Measurements from ENCODE around the gene HCK.

GRCh38 chr20:32027643-32028042 lies 24.4 kb upstream of the HCK start:
- TF ChIP-seq YY1 (IDR thresholded peaks at IDR 0.05; ENCODE audit: insufficient read depth, insufficient read length): no peak
- TF ChIP-seq ZNF274 (IDR thresholded peaks at IDR 0.05; ENCODE audit: low read depth, low read length): no peak
- TF ChIP-seq SUZ12 (IDR thresholded peaks at IDR 0.05; ENCODE audit: extremely low read depth, insufficient read depth, insufficient read length): no peak
